GM20000 (cell line): ENCODE measurements around the gene PPP1R14C.
A peak's percentile ranks its signal among the peaks of the same experiment; 100 is the strongest.

Experiments
- DNase-seq: peaks from one replicate; pipeline ENCODE4 v3.0.0; 2012; ENCODE audit warnings: low spot score
- CTCF ChIP-seq: IDR thresholded peaks from 2 replicates; pipeline ENCODE4 v1.5.1; 2012; ENCODE audit warnings: mild to moderate bottlenecking, control low read depth; ENCODE audit errors: extremely low read depth, missing control alignments

The PPP1R14C gene

GRCh38 chr6:150235218-150235617 is 92.4 kb downstream of the PPP1R14C start:
- DNase-seq: no peak
- TF ChIP-seq CTCF: no peak

- TF ChIP-seq CTCF: no peak
- no peak for DNase-seq
Measured at GRCh38 chr6:150236114-150236513, 93.3 kb downstream of the PPP1R14C start.

- no peak for DNase-seq
- no peak for TF ChIP-seq CTCF
Measured at GRCh38 chr6:150236544-150236943, 93.7 kb downstream of the PPP1R14C start.

- TF ChIP-seq CTCF: no peak
- no peak for DNase-seq
Measured at GRCh38 chr6:150237626-150238025, 94.8 kb downstream of the PPP1R14C start.

- DNase-seq: no peak
- TF ChIP-seq CTCF: no peak
Measured at GRCh38 chr6:150238336-150238741, 95.5 kb downstream of the PPP1R14C start.

- no peak for TF ChIP-seq CTCF
- DNase-seq: no peak
Measured at GRCh38 chr6:150238846-150239407, 96.1 kb downstream of the PPP1R14C start.

- peak; percentile 28 for DNase-seq
Measured at GRCh38 chr6:150241756-150242155, 98.9 kb downstream of the PPP1R14C start.

- no peak for TF ChIP-seq CTCF
- DNase-seq: no peak
Measured at GRCh38 chr6:150243620-150244314, 100.9 kb downstream of the PPP1R14C start.
